Hypothalamus (tissue), 51 donors: ENCODE data around the gene FOXS1.

Experiments
- DNase-seq, 51 donors: peaks; one replicate each; lab custom pipeline; 2025; lab: John Stamatoyannopoulos, UW

The FOXS1 gene

DNA sequence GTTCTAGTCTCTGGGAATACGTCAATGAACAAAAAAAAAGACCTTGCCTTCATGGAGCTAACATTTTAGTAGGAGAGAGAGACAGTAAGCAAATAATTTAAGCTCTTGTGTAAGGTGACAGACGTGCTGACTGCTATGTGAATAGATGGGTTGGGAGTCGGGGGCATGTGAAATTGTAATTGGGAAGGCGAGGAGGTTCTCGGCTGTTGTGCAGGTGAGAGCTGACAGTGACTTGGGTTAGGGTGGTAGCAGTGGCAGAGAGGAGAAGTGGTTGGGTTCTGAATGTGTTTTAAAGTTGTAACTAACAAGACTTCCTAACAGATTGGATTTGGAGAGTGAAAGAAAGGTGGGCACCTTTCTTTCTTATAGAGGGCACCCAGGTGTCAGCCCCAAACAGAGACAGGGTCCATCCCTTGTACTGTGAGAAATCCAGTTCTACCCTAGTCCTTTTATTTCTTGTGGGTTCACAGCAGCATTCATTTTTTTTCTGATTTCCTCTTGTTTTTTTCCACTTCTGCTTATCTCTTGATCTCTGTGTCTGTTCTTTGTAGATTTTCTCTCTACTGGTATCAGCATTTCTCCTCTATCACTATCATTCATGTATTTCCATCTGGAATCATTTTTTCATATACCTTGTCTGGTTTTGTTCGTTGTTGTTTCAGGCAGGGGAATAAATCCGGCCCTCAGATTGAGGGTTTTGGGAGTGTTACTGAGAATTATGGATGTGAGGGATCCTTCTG, 41.7 kb downstream of the FOXS1 start:
- no peak for DNase-seq

GRCh38 chr20:31801508-31801907, 43.9 kb downstream of the FOXS1 start:
- no peak for DNase-seq

- DNase-seq: no peak
Measured at GRCh38 chr20:31797364-31797763, 48.0 kb downstream of the FOXS1 start.
